Activated CD8-positive, alpha-beta memory T cell treated with anti-CD3 and anti-CD28 coated beads, Interleukin-2, amount 10 ng/mL, durations not matched to agents 7 days and 5 days (primary cell): ENCODE results near the gene SENP6. TPM values are rescaled to one million over a fixed set of nuclear protein-coding genes. Genes with fewer than 3 reads are reported as not detected.
"Not testable (repeated sequence)": the region's sequence is repeated elsewhere in the genome, so short reads cannot be mapped to it uniquely, and the experiment has no call there.

Source experiments
- ATAC-seq: fragments of 150-1000 bp; cut with Tn5 transposase; one replicate; pipeline ENCODE4 v1.10.0; 2021; ENCODE audit warnings: moderate library complexity
- CTCF ChIA-PET: fragments of 350-600 bp; sonication (Branson Sonifier 250); formaldehyde crosslinking; loops from one replicate; lab custom pipeline; 2021; ENCODE audit warnings: antibody characterized with exemption; lab: Charles Lee
- DNase-seq: peaks from one replicate; pipeline ENCODE4 v3.0.0-alpha.2; 2020
- H3K27ac Mint-ChIP-seq: one replicate; pipeline ENCODE4 v1.8.0; 2021; ENCODE audit warnings: mild to moderate bottlenecking, mixed read lengths
- H3K27me3 Mint-ChIP-seq: one replicate; pipeline ENCODE4 v1.8.0; 2021; ENCODE audit warnings: mixed read lengths
- H3K36me3 Mint-ChIP-seq: one replicate; pipeline ENCODE4 v1.8.0; 2021; ENCODE audit warnings: mild to moderate bottlenecking, mixed read lengths
- H3K4me1 Mint-ChIP-seq: one replicate; pipeline ENCODE4 v1.8.0; 2021; ENCODE audit warnings: mixed read lengths
- H3K4me3 Mint-ChIP-seq: one replicate; pipeline ENCODE4 v1.8.0; 2021; ENCODE audit warnings: mild to moderate bottlenecking, moderate library complexity, mixed read lengths
- H3K9me3 Mint-ChIP-seq: one replicate; pipeline ENCODE4 v1.8.0; 2022; ENCODE audit warnings: low read depth, mixed read lengths
- total RNA-seq, 2 experiments: library from RNA; stranded (reverse); gene quantifications; one replicate each; pipeline ENCODE4 v1.2.3, GENCODE V29; 2021

Gene SENP6
- total RNA-seq, 2 experiments from 2014 or later: 79.2 to 80.4 TPM

DNA sequence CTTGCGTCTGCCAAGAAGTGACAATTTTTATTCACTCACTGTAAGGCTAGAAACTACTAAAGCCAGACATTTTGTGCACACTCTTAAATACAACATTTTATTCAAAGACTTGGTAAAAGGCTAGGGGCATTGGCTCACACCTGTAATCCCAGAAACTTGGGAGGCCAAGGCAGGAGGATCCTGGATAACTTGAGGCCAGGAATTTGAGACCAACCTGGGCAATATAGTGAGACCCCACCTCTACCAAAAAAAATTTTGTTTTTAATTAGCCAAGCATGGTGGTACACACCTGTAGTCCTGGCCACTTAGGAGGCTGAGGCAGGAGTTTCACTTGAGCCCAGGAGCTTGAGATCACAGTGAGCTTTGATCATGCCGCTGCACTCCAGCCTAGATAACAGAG, 11.3 kb upstream of the SENP6 start:
- no peaks in the 10 kb centered on the region for H3K9me3 Mint-ChIP-seq
- no peak for DNase-seq
- no peaks in the 10 kb centered on the region for H3K27me3 Mint-ChIP-seq
- no peak for ATAC-seq
- no peak overlapping the region for H3K4me3 Mint-ChIP-seq
- no peaks in the 10 kb centered on the region for H3K36me3 Mint-ChIP-seq
- no peaks in the 10 kb centered on the region for H3K4me1 Mint-ChIP-seq
- CTCF ChIA-PET: no interaction called here
- H3K27ac Mint-ChIP-seq: no peak overlapping the region

DNA sequence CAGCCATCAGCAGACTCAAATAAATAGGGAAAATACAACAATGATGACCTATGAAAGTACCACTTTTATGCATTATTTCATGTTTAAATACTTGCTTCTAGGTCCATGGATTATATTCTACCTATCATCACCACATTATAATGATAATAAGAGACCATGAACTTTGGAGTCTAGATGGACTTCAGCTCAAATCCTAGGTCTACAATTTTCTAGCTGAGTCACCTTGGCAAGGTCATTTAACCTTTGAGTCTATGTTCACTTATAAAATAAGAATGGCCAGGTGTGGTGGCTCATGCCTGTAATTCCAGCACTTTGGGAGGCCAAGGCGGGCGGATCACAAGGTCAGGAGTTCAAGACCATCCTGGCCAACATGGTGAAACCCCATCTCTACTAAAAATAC, 5.3 kb upstream of the SENP6 start:
- H3K9me3 Mint-ChIP-seq, H3K36me3 Mint-ChIP-seq, H3K27me3 Mint-ChIP-seq, ATAC-seq, H3K27ac Mint-ChIP-seq, H3K4me3 Mint-ChIP-seq, CTCF ChIA-PET, DNase-seq: not testable (repeated sequence)
- H3K4me1 Mint-ChIP-seq: peaks cover 26% of the 10 kb centered on the region

DNA sequence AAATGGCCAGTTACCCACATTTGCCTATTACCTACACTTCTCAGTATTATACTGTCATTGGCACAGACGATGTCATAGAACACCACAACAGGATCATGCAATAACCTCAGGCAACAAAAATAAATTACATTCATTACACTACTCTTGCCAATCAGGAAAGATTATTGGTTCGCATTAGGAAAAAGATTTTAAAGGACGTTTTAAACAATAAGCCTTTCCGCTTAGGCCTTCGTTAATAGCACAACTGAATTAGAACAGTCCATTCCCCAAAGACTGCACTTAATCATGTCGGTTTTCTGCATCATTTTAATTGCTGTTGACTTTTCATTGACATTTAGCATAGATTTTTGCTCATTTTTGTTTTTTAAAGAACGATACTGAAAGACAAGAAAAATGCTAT, 912 bp upstream of the SENP6 start:
- peaks cover 46% of the 10 kb centered on the region for H3K4me1 Mint-ChIP-seq
- H3K36me3 Mint-ChIP-seq: peaks cover 12% of the 10 kb centered on the region
- H3K27me3 Mint-ChIP-seq: no peaks in the 10 kb centered on the region
- H3K4me3 Mint-ChIP-seq: peak overlapping the region; percentile 98
- peak overlapping the region; percentile 97 for H3K27ac Mint-ChIP-seq
- DNase-seq (no peak), ATAC-seq (no peak)
- H3K9me3 Mint-ChIP-seq: no peaks in the 10 kb centered on the region
- CTCF ChIA-PET: no interaction called here

DNA sequence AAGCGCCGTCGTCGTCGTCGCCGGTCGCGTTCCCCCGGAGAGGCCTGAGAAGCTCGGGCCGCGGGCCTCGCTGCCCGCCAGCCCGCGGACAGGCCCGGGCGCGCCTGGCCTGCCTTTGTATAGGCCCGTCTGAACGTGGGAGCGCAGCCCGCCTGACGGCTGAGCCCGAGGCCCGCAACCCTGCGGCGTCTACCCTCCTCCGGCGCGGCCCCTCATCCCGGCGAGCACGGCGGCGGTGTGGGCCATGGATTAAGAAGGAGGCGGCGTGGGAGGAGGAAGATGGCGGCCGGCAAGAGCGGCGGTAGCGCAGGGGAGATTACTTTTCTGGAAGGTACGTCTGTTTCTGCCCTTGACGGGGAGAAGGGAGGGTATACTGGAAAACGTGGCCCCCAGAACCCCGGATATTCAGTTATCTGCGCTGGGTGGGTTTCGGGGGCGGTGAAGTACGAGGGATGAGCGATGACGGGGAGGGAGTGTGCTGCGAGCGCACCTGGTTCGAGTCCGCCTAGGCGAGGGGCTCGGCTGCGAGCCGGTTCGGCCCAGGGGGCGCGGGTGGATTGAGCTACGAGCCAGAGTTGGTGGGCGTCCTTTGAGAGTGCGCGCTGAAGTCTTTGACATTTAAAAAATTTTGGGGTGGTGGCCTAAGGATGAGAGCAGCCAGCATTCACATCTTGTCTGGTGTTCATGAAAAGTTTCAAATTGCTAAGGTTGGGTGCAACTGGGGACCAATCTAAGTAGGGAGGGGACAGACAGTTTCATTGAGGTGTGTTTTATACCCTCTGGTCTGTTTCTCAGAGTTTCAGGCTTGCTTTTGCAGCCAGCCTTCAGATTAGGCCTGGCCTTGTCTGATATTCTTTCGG, 796 bp downstream of the SENP6 start:
- no peaks in the 10 kb centered on the region for H3K27me3 Mint-ChIP-seq
- H3K4me1 Mint-ChIP-seq: peaks cover 59% of the 10 kb centered on the region
- H3K36me3 Mint-ChIP-seq: peaks cover 17% of the 10 kb centered on the region
- no peaks in the 10 kb centered on the region for H3K9me3 Mint-ChIP-seq
- peak overlapping the region; percentile 97 for H3K27ac Mint-ChIP-seq
- DNase-seq (peak; percentile 63), ATAC-seq (peak; percentile 54)
- CTCF ChIA-PET: interaction anchor here (1.0 to 2.4 kb wide), 2 partner anchors 9 to 18 kb away, joined by 3 to 15 read pairs; no protein-coding TSS in a partner anchor
- H3K4me3 Mint-ChIP-seq: peak overlapping the region; percentile 98

DNA sequence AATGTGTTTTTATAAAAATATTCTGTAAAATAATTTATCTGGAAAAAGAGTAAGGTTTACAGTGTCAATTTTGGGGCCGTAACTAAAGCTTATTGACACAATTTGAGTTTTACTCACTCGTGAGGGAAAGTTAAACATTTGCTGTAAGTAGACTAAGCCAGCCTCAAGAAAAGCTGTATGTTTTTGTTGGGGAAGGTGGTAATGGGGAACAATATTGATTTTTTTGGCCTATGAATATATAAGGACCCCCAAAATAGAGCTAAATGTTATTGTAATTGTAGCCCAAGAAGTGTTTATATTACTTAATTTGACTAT, 1.4 kb downstream of the SENP6 start:
- CTCF ChIA-PET: interaction anchor here (1.0 to 2.4 kb wide), 2 partner anchors 9 to 17 kb away, joined by 3 to 15 read pairs; no protein-coding TSS in a partner anchor
- Mint-ChIP-seq H3K27me3 (no peaks in the 10 kb centered on the region), H3K9me3 (no peaks in the 10 kb centered on the region), H3K27ac (peak overlapping the region; percentile 97), H3K4me1 (peaks cover 62% of the 10 kb centered on the region), H3K4me3 (peak overlapping the region; percentile 98), H3K36me3 (peaks cover 17% of the 10 kb centered on the region)
- no peak for ATAC-seq
- no peak for DNase-seq

DNA sequence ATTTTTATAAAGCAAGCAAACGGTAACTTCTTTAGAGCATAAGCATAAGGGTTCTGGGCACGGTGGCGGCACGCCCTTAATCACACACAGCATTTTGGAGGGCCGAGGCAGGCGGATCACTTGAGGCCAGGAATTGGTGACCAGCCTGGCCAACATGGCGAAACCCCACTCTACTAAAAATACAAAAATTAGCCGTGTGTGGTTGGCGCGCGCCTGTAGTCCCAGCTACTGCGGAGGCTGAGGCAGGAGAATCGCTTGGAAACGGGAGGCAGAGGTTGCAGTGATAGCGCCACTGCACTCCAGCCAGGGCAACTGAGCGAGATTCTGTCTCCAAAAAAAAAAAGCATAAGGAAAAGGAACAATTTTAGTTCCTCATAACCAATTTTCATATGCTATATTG, 2.6 kb downstream of the SENP6 start:
- peak overlapping the region; percentile 98 for H3K4me3 Mint-ChIP-seq
- CTCF ChIA-PET: no interaction called here

DNA sequence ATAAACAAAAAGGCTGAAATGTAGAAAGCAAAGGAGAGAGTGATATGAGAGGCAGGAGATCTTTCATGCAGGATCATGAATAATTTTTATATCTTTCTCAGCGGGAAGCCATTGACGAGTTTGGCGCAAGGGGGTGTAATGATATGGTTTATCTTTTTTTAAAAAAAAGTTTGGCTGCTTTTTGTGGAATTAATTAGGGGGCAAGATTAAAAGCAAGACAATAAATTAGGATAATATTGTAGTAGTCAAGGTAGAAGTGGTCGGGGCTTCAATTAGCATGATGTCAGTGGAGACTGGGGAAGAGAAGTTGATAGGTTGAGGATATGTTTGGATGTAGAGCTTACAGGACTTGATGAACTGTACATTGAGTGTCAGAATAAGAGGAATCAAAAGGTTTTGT, 4.0 kb downstream of the SENP6 start:
- DNase-seq: no peak
- Mint-ChIP-seq H3K4me3 (no peak overlapping the region), H3K9me3 (no peaks in the 10 kb centered on the region), H3K4me1 (peaks cover 65% of the 10 kb centered on the region), H3K27me3 (no peaks in the 10 kb centered on the region), H3K27ac (no peak overlapping the region), H3K36me3 (peaks cover 19% of the 10 kb centered on the region)
- CTCF ChIA-PET: no interaction called here
- no peak for ATAC-seq

More for the DNA sequence above, 2.6 kb downstream of the SENP6 start:
- H3K27ac Mint-ChIP-seq: peak overlapping the region; percentile 97
- ATAC-seq: no peak
- no peaks in the 10 kb centered on the region for H3K9me3 Mint-ChIP-seq
- H3K36me3 Mint-ChIP-seq: peaks cover 19% of the 10 kb centered on the region
- H3K4me1 Mint-ChIP-seq: peaks cover 63% of the 10 kb centered on the region
- DNase-seq: no peak
- H3K27me3 Mint-ChIP-seq: no peaks in the 10 kb centered on the region

DNA sequence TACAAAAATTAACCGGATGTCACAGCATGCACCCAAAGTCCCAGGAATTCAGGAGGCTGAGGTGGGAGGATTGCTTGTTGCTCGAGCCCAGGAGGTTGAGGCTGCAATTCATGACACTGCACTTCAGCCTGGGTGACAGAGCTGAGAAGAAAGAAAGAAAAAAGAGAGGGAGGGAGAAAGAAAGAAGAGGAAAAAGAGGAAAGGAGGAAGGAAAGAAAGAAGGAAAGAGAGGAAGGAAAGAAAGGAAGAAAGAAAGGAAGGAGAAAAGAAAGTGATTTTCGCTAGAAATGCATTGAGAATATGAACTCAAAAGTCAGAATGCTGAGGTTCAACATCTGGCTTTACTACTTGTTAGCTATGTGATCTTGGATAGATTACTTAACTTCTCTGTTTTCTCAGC, 6.6 kb downstream of the SENP6 start:
- Mint-ChIP-seq H3K4me3 (no peak overlapping the region), H3K4me1 (peaks cover 84% of the 10 kb centered on the region), H3K9me3 (no peaks in the 10 kb centered on the region), H3K27ac (peak overlapping the region; percentile 52), H3K27me3 (no peaks in the 10 kb centered on the region), H3K36me3 (peaks cover 13% of the 10 kb centered on the region)
- DNase-seq: no peak
- CTCF ChIA-PET: no interaction called here
- ATAC-seq: no peak

DNA sequence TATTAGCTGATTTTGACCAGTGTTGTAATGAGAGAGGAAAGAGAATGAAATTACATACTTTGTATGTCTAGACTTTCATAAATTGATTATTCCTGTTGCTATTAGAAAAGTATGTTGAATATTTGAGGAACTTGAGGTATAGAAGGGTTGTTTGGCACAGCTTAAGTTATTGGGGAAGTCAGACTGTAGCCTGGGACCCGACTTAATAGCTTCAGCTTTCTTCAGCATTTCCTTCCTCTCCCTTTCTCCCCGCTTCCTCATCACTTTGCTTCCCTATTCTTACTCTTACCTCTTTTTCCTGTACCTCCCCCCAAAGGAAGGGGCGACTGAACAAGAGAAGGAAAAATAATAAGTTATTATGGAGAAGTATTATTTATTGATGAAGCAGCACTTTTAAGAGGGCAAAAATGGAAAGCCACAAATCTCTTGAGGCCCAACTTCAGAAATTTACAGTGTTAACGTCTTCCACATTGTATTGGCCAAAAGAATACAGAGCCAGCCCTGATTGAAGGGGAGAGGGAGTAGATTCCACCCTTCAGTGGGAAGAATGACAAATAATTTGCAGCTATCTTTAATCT, 7.4 kb downstream of the SENP6 start:
- Mint-ChIP-seq H3K27ac (no peak overlapping the region), H3K4me3 (no peak overlapping the region), H3K9me3 (no peaks in the 10 kb centered on the region), H3K4me1 (peaks cover 81% of the 10 kb centered on the region), H3K36me3 (peaks cover 12% of the 10 kb centered on the region), H3K27me3 (no peaks in the 10 kb centered on the region)
- no peak for ATAC-seq
- CTCF ChIA-PET: no interaction called here
- DNase-seq: no peak

DNA sequence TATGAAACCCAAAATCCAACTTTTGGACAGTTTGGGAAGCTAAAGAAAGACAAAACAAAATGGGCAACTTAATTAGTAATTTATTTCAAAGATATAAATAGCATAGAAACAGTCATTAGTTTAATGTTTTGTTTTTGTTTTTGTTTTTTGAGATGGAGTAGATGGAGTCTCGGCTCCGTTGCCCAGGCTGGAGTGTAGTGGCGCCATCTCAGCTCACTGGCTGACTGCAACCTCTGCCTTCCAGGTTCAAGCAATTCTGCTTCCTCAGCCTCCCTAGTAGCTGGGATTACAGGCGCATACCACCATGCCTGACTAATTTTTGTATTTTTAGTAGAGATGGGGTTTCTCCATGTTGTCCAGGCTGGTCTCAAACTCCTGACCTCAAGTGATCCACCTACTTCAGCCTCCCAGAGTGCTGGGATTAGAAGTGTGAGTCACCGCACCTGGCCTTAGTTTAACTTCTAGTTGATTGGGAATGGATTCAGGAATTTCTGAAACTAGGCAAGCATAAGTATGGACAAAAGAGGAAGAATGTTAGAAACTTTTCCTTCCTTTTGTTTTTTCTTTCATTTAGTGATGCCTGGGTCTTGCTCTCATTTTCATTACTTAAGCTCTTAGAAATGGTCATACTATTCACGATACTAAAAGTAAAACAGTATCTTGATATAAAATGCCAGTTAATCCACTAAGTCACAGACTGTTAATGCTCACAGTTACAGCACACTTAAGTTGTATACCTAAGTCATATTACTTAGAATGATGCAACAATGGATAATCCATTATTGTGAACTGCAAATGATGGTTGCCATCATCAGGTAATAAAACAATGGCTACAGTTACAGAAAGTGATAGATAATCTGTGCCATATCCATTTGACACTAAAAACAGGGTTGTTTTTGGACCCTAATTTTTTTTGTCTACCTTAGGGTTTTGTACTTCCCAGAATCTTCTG, 8.2 kb downstream of the SENP6 start:
- H3K4me3 Mint-ChIP-seq: no peak overlapping the region
- no peak for DNase-seq
- CTCF ChIA-PET: no interaction called here
- peaks cover 83% of the 10 kb centered on the region for H3K4me1 Mint-ChIP-seq
- no peaks in the 10 kb centered on the region for H3K9me3 Mint-ChIP-seq
- no peak for ATAC-seq
- peaks cover 10% of the 10 kb centered on the region for H3K36me3 Mint-ChIP-seq
- no peak overlapping the region for H3K27ac Mint-ChIP-seq
- H3K27me3 Mint-ChIP-seq: no peaks in the 10 kb centered on the region

DNA sequence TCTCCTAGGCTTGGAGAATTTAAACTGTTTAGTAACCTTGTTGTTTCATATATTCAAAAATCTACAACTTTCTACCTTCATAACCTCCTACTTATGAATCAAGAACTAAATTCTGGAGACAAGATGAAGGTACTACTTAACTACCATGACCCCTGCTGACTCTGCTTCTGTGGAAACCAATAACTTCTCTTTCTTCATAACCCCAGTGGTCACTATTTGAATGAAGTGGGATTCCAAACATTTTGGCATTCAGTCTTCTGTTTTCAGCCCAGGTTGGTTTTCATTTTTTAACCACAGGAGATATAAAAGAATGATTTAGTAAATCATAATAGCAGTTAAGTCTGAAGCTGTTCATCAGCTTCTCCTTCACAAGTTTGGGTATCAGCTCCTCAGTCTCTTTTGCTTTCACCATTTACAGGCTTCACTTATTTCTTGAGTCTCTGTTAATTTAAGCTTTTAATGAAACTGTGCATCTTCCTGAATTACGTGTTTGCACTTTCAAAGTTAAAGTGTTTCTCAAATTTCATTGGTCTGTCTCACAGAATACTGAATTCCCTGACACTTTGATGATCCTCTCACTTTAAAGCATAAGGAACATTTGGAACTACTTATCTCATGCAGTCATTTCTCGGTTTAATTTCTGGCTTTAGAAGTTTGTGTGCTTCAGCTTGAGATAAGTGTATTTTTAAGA, 9.5 kb downstream of the SENP6 start:
- DNase-seq (no peak), ATAC-seq (no peak)
- H3K36me3 Mint-ChIP-seq: peaks cover 16% of the 10 kb centered on the region
- H3K4me1 Mint-ChIP-seq: peaks cover 82% of the 10 kb centered on the region
- CTCF ChIA-PET: interaction anchor here (1.7 kb wide), 1 partner anchor 9 kb away, joined by 15 read pairs; the partner anchor contains the start of gene SENP6
- peak overlapping the region; percentile 29 for H3K4me3 Mint-ChIP-seq
- H3K27me3 Mint-ChIP-seq: no peaks in the 10 kb centered on the region
- peak overlapping the region; percentile 87 for H3K27ac Mint-ChIP-seq
- H3K9me3 Mint-ChIP-seq: no peaks in the 10 kb centered on the region

DNA sequence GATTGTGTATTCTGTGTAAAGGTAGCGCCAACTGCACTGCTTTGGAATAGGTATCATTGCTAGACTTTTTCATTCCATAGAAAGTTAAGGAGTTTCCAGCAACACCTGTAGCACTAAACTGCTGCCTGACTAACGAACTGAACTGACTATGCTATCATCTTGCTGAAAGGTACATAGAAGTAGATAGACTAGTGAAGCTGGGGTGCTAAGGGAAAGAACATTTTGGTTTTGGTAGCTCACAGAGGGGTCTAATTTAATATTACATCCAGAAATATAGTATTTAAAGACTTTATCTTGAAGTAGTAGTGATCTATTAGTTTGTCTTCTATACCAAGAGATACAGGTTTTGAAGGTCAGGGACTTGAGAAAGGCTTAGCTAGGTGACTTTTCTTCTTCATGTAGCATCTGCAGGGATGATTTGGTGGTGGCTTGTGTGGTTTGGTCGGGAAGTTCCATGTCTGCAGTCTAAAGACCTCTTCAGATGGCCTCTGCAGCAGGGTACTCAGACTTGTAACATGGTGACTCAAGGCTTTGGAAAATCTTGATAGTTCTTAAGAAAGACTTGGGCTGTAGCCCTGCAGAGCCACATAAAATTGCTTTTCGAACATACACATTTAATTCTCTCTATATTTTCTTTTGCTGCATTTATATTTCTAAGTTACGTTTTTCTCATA, 10.2 kb downstream of the SENP6 start:
- peaks cover 12% of the 10 kb centered on the region for H3K36me3 Mint-ChIP-seq
- ATAC-seq: peak; percentile 62
- DNase-seq: peak; percentile 70
- no peaks in the 10 kb centered on the region for H3K9me3 Mint-ChIP-seq
- H3K27ac Mint-ChIP-seq: peak overlapping the region; percentile 87
- H3K4me1 Mint-ChIP-seq: peaks cover 78% of the 10 kb centered on the region
- peak overlapping the region; percentile 62 for H3K4me3 Mint-ChIP-seq
- H3K27me3 Mint-ChIP-seq: no peaks in the 10 kb centered on the region
- CTCF ChIA-PET: interaction anchor here (1.7 kb wide), 1 partner anchor 9 kb away, joined by 15 read pairs; the partner anchor contains the start of gene SENP6
